ENCODE results near the gene BAIAP2. TPM values are rescaled to one million over a fixed set of nuclear protein-coding genes. Genes with fewer than 3 reads are reported as not detected.

Gene BAIAP2
- total and polyA plus RNA-seq, 9 donors, result 12.0 to 80.6 (median 23.2) TPM

- DNase-seq, result no peak
- intact Hi-C loops (cut with DNase I), result no loop called here
- H3K27me3 ChIP-seq, result no peaks in the 10 kb centered on the region
- WGBS, 3 donors, result 58 to 72% (median 68%) methylated on average over 10 to 20 of the region's 20 CpGs
- no peak overlapping the region for H3K4me3 ChIP-seq
- H3K36me3 ChIP-seq, result no peaks in the 10 kb centered on the region
- H3K9me3 ChIP-seq, result no peaks in the 10 kb centered on the region
- no peak overlapping the region for H3K27ac ChIP-seq
- no peaks in the 10 kb centered on the region for H3K4me1 ChIP-seq (ENCODE audit: insufficient read depth)
- TF ChIP-seq EP300 (IDR thresholded peaks at IDR 0.05) (no peak), POLR2A (IDR thresholded peaks at IDR 0.05) (no peak), CTCF (IDR thresholded peaks at IDR 0.05) (no peak)
These were observed 32.5 kb downstream of the BAIAP2 start for GRCh38 chr17:81067391-81067811.

- no peaks in the 10 kb centered on the region for H3K36me3 ChIP-seq
- H3K27ac ChIP-seq, result no peak overlapping the region
- TF ChIP-seq CTCF (IDR thresholded peaks at IDR 0.05) (no peak), POLR2A (IDR thresholded peaks at IDR 0.05) (no peak), EP300 (IDR thresholded peaks at IDR 0.05) (no peak)
- 92 to 93% (median 93%) methylated on average over 25 to 26 of the region's 26 CpGs for WGBS, 3 donors
- intact Hi-C loops (cut with DNase I), result no loop called here
- no peak overlapping the region for H3K4me3 ChIP-seq
- H3K4me1 ChIP-seq (ENCODE audit: insufficient read depth), result no peaks in the 10 kb centered on the region
- no peaks in the 10 kb centered on the region for H3K9me3 ChIP-seq
- DNase-seq, result no peak
- no peaks in the 10 kb centered on the region for H3K27me3 ChIP-seq
These were observed 33.6 kb downstream of the BAIAP2 start for GRCh38 chr17:81068411-81069134.

- no peak for TF ChIP-seq CTCF (IDR thresholded peaks at IDR 0.05)
- TF ChIP-seq EP300 (IDR thresholded peaks at IDR 0.05), result no peak
- TF ChIP-seq POLR2A (IDR thresholded peaks at IDR 0.05), result no peak
- no peak for DNase-seq
- Histone ChIP-seq H3K4me3 (no peak overlapping the region), H3K36me3 (no peaks in the 10 kb centered on the region), H3K4me1 (ENCODE audit: insufficient read depth) (no peaks in the 10 kb centered on the region), H3K27me3 (no peaks in the 10 kb centered on the region), H3K9me3 (no peaks in the 10 kb centered on the region), H3K27ac (no peak overlapping the region)
- 89 to 94% (median 90%) methylated on average over 23 of the region's 23 CpGs for WGBS, 3 donors
- intact Hi-C loops (cut with DNase I), result no loop called here
These were observed 34.2 kb downstream of the BAIAP2 start for GRCh38 chr17:81069135-81069645.

- Histone ChIP-seq H3K9me3 (no peaks in the 10 kb centered on the region), H3K27me3 (no peaks in the 10 kb centered on the region), H3K27ac (no peak overlapping the region), H3K36me3 (no peaks in the 10 kb centered on the region), H3K4me3 (no peak overlapping the region), H3K4me1 (ENCODE audit: insufficient read depth) (no peaks in the 10 kb centered on the region)
- 67 to 77% (median 68%) methylated on average over 25 of the region's 25 CpGs for WGBS, 3 donors
- intact Hi-C loops (cut with DNase I), result no loop called here
- TF ChIP-seq EP300 (IDR thresholded peaks at IDR 0.05), result no peak
- no peak for TF ChIP-seq POLR2A (IDR thresholded peaks at IDR 0.05)
- no peak for TF ChIP-seq CTCF (IDR thresholded peaks at IDR 0.05)
- DNase-seq, result no peak
These were observed 35.7 kb downstream of the BAIAP2 start for GRCh38 chr17:81070541-81071246.
